ENCODE measurements around the gene OAS3. TPM values are rescaled to one million over a fixed set of nuclear protein-coding genes. Genes with fewer than 3 reads are reported as not detected.
A peak's percentile ranks its signal among the peaks of the same experiment; 100 is the strongest.
"Not testable (repeated sequence)": the region's sequence is repeated elsewhere in the genome, so short reads cannot be mapped to it uniquely, and the experiment has no call there.

OAS3 gene, protein sequence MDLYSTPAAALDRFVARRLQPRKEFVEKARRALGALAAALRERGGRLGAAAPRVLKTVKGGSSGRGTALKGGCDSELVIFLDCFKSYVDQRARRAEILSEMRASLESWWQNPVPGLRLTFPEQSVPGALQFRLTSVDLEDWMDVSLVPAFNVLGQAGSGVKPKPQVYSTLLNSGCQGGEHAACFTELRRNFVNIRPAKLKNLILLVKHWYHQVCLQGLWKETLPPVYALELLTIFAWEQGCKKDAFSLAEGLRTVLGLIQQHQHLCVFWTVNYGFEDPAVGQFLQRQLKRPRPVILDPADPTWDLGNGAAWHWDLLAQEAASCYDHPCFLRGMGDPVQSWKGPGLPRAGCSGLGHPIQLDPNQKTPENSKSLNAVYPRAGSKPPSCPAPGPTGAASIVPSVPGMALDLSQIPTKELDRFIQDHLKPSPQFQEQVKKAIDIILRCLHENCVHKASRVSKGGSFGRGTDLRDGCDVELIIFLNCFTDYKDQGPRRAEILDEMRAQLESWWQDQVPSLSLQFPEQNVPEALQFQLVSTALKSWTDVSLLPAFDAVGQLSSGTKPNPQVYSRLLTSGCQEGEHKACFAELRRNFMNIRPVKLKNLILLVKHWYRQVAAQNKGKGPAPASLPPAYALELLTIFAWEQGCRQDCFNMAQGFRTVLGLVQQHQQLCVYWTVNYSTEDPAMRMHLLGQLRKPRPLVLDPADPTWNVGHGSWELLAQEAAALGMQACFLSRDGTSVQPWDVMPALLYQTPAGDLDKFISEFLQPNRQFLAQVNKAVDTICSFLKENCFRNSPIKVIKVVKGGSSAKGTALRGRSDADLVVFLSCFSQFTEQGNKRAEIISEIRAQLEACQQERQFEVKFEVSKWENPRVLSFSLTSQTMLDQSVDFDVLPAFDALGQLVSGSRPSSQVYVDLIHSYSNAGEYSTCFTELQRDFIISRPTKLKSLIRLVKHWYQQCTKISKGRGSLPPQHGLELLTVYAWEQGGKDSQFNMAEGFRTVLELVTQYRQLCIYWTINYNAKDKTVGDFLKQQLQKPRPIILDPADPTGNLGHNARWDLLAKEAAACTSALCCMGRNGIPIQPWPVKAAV
- 6.5 TPM for polyA plus RNA-seq (ENCODE audit: insufficient read length)

DNA sequence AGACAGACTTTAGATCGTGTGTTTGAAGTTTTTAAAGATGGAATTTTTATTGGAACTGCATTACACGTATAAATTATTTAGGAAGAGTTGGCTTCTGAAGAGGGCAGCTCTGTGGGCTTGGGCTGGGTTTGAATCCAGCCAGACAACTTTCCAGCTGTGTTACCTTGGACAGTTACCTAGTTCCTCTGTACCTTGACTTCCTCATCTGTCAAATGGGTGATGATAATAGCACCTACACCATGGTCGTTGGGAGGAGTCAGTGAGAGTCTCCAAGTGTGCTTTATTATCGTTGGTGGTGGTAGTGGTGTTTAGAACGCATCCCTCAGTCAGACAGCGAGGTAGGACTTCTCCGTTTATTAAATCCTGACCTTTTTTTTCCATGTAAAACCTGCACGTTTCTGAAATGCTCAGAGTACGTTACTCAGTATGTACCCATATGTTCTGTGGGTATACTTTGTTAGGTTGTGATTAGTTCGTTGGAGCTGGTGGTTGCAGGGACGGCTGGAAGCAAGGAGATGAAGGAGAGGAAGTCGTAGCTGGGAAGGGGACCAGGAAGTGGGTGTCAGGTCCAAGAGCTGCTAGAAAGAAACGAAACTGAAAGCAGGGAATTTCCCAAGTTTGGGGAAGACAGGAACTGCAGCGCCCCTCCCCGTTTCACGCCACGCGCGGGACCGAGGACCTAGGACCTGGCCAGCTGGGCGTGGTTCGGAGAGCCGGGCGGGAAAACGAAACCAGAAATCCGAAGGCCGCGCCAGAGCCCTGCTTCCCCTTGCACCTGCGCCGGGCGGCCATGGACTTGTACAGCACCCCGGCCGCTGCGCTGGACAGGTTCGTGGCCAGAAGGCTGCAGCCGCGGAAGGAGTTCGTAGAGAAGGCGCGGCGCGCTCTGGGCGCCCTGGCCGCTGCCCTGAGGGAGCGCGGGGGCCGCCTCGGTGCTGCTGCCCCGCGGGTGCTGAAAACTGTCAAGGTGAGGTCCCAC lies at the start of gene OAS3:
Gene OAS3 (plus strand): TSS at position 734 of the 979 bp plus-strand sequence. CDS start 57 bp downstream, at position 791.
- peak; percentile 89 for DNase-seq

DNA sequence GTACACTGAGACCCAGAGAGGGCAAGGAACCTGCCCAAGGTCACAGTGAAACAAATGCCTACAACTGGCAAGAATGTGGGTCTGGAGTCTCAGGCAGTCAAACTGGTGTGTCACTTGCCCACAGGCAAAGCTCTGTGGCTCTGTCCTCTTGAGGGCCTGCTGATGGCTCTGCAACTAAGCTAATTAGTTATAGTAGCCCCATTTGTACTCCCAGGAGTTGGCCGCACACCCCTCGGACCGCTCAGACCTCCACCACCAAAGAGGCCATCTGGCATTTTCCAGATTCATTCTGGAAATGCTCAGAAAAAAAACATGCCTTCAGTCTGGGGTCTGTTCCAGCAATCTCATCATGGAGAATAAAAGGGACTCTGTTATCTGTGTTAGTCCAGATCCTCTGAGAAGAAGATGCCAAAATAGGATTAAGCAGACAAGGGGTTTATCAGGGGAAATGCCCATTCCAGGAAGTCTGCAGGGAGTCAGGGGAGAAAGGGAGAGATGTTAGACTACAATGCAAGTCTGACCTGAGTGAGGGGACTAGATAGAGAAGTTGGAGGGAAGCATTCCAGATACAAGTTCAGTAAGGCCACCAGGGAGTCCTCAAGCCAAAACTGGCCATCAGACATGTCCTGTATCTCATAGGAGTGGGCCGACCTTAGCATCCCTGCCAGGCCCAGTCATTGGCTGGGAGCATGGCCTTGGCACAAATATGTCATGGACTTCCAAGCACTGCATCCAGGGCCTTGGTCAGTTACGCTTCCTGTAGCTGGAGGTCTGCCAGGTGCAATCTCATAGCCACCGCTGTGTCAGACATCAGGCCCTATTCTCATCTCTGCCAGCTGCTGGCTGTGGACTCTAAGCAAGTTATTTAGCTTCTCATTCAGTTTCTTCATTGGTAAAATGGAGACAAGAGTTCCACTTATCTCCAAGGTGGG lies 46.9 kb upstream of the OAS3 start:
- no peak for DNase-seq

DNA sequence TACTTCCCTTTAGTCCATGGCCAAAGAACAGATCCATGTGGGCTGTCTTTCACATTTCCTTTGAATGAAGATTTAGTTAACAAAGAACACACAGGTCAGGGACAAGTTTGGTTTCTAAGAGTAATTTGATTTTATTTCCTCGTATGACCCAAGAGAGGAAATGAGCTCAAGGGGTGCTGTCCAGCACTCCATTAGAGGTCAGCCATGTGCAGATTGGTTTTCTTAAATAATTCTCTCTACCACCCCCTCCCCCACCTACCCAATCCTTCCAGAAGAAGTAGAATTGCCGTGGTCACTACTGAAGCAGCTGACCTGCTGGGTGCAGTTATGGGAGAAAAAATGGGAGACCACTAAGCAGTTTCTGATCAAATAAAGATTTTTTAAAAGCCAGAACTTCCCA lies 45.4 kb upstream of the OAS3 start:
- DNase-seq, result no peak

DNA sequence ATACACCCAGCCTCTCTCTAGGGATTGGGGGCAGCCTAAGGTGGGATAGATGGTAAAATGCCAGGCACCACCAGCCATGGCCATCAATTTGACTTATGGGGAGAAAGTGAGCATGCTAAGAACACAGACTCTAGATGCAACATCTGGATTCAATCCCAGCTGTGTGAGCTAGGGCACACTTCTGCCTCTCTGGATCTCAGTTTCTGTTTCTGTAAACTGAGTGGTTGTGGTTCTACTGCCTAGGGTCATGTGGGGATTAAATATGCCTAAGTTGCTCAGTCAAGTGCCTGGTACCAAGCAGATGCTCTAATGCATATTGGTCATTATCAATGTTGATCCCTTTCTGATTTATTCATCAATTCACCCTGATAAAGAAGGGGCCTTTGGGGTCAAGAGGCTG lies 44.1 kb upstream of the OAS3 start:
- DNase-seq, result no peak

DNA sequence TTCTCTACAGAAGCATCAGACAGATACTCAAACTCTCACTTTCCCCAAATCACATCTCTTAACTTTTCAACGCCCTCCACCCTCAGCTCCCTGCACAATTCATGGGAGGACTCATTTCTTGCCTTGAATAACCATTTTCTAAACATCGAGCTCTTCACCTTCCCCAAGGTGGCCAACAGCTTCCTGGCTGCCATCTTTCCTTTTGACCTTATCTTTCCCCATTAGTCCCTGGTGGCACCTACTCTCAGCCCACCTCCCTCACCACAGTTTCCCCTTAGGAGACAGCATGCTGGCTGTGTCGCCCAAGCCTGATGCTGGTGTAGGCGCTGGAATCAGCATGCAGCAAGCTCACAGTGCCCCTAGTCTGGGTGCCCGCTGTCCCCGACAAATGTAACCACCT lies 39.9 kb upstream of the OAS3 start:
- DNase-seq, result no peak

DNA sequence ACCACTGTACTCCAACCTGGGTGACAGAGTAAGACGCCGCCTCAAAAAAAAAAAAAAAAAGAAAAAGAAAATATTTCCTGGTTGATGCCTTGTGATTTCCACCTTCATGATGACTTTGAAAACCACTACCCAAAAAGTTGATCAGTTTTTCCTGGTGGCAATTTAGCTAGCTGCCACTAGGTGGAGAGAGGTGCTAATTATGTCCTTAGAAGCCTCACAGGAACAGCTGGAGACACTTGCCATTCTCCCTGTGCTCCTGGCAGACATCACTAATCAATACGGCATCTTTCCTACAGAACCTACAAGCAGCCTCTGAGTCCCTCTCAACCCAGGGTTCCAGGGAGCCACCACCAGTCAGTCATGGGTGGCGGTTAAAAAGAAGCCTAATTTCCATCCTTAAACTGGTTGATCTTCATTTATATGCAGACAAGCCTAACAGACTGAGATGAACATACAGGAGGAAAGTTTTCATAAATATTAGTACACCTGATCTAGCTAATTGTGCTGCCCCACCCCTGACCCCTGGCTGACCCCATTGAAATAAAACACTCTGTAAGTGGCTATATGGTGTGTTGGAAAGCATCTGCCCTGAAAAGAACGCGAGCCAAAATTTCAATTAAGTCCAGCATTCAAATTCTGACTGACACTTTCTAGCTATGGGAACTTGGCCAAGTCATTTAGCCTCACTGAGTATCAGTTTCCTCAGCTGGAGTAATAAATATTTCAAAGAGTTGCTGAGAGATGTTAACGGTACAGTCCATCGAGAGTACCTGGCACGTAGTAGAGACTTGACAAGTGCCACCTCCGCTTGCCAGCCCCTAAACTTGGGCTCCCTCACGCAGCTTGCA lies 37.8 kb upstream of the OAS3 start:
- DNase-seq, result no peak

DNA sequence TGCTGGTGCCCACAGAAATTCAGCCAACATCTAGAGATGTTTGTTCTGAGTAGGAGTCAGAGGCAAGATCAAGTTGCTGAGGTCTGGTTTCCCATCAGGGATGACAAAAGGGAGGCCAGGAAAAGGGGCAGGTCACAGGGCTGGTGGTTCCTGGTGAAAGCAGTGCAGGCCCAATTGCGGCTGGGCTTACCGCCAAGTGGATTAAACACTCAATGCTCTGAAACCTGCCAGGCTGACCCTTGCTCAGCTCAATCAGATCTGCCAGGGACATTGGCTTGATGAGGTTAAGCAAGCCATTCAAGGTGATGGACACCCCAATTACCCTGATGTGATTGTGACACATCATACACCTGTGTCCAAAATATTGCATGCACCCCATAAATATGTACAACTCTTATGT lies 37.0 kb upstream of the OAS3 start:
- DNase-seq, result no peak

DNA sequence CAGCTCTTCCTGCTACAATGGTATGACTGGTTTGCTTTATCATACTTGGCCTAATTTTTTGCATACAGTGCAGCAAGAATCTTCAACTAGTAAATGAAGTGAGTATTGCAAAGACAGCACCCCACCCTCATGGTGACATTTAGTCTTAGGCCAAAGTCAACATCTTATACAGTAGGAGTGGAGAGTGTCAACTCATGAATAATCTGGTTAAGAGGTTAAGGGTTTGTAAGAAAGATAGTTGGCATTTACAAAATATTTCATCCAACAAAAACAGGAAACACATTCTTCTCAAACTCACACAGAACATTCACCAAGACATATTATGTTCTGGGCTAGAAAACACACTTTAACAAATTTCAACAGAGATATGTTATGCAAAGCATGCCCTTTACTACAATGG lies 33.7 kb upstream of the OAS3 start:
- DNase-seq, result no peak

DNA sequence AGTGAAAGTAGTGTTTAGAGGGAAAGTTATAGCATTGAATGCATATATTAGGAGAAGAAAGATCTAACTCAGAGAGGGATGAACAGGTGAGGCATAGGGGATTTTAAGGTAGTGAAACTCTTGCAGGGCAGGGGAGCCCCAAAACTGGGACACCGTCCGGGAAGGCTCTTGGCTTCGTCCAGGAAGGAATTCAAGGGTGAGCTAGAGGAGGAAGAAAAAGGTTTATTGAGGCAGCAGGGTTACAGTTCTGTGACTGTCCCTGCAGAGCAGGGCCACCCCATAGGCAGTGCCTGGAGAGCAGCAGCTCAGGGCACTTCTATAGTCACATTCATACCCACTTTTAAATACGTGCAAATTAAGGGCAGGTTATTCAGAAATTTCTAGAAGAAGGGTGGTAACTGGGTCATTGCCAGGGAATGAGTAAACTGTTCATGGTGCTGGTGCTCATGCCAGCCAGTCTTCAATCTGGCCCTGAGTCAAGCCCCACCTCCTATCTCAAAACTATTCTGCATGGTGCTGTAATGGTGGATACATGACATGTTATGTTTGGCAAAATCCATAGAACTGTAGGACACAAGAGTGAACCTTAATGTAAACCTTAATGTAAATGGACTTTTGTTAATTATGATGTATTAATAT lies 32.7 kb upstream of the OAS3 start:
- DNase-seq, result no peak

DNA sequence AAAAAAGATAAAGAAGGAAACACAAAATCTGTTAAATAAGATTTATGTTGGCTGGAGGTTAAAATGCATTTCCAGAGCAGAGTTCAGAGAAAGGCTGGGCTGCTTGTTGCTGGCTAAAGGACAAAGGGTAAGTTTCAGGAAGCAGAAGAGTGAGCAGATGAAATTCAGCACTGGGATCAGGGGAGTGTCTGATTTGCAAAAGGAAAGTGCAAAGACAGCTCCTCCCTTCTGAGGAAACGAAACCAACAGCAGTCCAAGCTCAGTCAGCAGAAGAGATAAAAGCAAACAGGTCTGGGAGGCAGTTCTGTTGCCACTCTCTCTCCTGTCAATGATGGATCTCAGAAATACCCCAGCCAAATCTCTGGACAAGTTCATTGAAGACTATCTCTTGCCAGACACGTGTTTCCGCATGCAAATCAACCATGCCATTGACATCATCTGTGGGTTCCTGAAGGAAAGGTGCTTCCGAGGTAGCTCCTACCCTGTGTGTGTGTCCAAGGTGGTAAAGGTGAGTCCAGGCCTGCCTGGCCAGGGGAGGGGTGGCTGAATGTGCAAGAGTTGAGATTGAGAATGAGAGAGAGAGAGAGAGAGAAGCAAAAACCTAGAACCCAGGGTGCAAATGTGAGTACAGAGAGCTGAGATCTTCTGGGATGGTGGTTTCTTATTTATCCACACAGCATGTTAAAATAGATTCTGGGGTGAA lies 31.4 kb upstream of the OAS3 start, which contains the start of gene OAS1:
Gene OAS1 (plus strand): TSS at position 251 of the 703 bp plus-strand sequence. CDS start 78 bp downstream, at position 329.
- DNase-seq, result peak; percentile 43

DNA sequence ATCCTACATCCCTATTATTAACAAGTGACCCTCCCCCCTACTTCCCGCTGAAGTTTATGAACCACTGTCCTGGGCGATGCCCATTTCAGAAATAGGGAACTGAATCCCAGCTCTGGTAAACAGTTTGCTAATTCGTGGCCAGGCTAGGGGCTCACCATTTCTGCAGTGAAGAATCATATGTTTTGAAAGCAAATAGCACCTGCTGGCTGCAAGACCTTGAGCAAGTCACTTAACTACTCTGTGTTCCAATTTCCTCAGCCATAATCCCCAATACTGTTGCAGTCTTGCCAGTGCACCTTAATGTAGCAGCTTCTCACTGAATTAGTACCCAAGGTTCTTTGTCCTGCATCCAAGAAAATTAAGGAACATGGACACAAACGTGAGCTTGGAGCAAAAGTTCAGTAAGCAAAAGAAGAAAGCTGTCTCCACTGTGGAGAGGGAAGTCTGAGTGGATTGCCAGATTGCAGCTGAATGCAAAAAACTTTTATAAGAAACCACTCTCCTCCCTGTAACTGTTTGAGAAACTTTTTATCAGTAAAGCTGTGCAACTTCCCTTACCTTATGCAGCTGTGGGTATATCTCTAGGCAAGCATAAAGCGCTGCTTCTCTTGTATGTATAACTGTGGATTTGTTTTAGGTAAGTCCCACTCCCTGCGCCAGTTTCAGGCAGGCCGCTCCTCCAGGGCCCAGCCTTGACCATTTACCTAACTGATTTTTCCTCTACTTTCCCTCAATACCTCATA lies 30.7 kb upstream of the OAS3 start:
- no peak for DNase-seq

DNA sequence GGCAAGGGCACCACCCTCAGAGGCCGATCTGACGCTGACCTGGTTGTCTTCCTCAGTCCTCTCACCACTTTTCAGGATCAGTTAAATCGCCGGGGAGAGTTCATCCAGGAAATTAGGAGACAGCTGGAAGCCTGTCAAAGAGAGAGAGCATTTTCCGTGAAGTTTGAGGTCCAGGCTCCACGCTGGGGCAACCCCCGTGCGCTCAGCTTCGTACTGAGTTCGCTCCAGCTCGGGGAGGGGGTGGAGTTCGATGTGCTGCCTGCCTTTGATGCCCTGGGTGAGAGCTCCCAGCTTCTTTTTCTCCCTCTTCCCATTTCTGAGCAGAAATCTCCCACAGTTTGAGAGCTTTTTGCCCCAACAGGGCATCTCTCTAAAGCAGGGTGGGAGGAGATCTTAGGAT lies 29.7 kb upstream of the OAS3 start:
- no peak for DNase-seq

DNA sequence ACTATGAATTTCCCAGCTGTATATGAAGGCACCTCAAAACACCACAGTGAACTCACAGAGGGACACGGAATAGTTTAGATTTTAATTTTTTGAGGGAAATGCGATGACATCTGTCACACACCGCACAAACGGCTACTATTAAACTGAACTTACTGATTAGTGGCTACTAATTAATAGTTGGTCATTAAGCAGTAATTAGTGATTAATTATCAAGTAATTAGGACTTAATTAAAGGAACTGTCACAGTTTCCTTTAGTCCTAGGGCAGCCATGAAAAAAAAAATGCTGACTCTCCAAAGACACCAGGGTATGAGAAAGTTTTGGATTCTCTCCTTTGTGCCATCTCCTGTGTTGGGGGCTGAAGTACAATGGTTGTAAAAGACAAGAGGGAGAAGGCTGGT lies 28.6 kb upstream of the OAS3 start:
- no peak for DNase-seq

DNA sequence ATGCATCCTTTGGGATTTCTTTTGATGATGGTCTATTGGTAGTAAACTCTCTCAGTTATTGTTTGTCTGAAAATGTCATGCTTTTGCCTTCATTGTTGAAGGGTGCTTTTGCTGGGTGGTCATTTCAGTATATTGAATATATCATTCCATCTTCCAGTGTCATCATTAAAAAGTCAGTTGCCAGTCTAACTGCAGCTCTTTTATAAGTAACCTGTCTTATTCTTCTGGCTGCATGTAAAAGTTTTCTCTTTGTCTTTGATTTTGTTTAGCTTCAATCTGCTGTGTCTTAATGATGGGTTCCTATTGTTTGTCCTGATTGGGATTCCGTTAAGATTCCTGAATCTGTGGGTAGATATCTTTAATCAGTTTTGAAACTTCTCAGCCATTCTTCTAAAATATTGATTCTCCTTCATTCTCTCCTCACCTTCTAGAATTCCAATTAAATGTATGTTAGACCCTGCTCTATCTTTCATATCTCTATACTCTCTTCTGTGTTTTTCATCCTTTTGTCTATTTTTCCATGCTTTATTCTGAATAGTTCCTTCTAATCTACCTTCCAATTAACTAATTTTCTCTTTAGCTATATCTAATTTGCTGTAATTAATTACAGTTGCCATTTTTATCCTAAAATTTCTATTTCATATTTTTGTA lies 25.1 kb upstream of the OAS3 start:
- no peak for DNase-seq

DNA sequence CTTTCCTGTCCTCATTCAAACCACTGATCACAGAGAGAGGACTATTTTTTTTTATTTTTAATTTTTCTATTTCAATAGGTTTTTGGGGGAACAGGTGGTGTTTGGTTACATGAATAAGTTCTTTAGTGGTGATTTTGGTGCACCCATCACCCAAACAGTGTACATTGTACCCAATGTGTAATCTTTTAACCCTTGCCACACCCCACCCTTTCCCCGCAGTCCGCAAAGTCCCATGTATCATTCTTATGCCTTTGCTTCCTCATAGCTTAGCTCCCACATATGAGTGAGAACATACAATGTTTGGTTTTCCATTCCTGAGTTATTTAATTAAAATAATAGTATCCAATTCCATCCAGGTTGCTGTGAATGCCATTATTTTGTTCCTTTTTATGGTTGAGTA lies 24.4 kb upstream of the OAS3 start:
- DNase-seq, result not testable (repeated sequence)

DNA sequence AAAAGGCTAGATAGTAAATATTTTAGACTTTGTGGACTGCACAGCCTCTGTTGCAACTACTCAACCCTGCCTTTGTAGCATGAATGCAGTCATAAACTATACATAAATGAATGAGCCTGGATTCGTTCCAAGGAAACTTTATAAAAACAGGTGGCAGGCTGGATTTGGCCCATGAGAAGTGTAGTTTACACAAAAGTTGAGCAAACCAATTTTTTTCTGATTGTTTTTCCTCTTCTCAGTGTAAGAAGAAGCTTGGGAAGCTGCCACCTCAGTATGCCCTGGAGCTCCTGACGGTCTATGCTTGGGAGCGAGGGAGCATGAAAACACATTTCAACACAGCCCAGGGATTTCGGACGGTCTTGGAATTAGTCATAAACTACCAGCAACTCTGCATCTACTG lies 22.0 kb upstream of the OAS3 start:
- DNase-seq, result no peak

DNA sequence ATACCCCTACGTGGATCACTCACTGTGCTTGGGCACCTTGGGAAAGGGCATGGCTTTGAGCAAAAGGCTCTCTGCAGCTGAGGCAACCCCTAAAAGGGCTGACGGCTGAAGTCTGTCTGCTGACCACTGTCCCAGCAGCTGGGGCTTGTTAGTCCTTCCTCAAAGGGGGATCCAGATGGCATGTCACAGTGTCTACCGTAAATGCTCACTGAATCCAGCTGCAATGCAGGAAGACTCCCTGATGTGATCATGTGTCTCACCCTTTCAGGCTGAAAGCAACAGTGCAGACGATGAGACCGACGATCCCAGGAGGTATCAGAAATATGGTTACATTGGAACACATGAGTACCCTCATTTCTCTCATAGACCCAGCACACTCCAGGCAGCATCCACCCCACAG lies 19.2 kb upstream of the OAS3 start:
- no peak for DNase-seq

Data from hindlimb muscle (tissue), 1 donor.